Osteoblast (primary cell): ENCODE data around the gene CD80. TPM values are rescaled to one million over a fixed set of nuclear protein-coding genes. Genes with fewer than 3 reads are reported as not detected.

Experiments
- DNase-seq: peaks from one replicate; pipeline ENCODE4 v3.0.0; 2011; ENCODE audit warnings: low spot score, mixed read lengths; ENCODE audit not compliant: insufficient read length; ENCODE audit errors: missing footprints
- H2AFZ ChIP-seq: 2 replicates; pipeline ENCODE4 v1.6.0; 2011; ENCODE audit warnings: mild to moderate bottlenecking, low read length
- H3K27ac ChIP-seq: 2 replicates; pipeline ENCODE4 v1.5.1; 2011; ENCODE audit warnings: mild to moderate bottlenecking, low read depth, low read length, moderate library complexity
- H3K27me3 ChIP-seq: 2 replicates; pipeline ENCODE4 v1.6.0; 2012; ENCODE audit warnings: mild to moderate bottlenecking, control low read depth, inconsistent platforms, low read length, moderate library complexity; ENCODE audit not compliant: insufficient read depth
- H3K36me3 ChIP-seq: 2 replicates; pipeline ENCODE4 v1.5.1; 2011; ENCODE audit warnings: mild to moderate bottlenecking, low read length, control low read depth, moderate library complexity; ENCODE audit not compliant: insufficient read depth
- H3K4me1 ChIP-seq: 2 replicates; pipeline ENCODE4 v1.5.1; 2011; ENCODE audit warnings: mild to moderate bottlenecking, low read length, control low read depth, moderate library complexity; ENCODE audit not compliant: insufficient read depth
- H3K4me2 ChIP-seq: 2 replicates; pipeline ENCODE4 v1.6.0; 2011; ENCODE audit warnings: mild to moderate bottlenecking, low read length; ENCODE audit not compliant: insufficient read depth
- H3K4me3 ChIP-seq: fragments of 200-600 bp; sonication (generic); 3 replicates; pipeline ENCODE4 v1.5.1; 2012; ENCODE audit warnings: mild to moderate bottlenecking, low read length, inconsistent platforms; ENCODE audit not compliant: insufficient read depth
- H3K79me2 ChIP-seq: 2 replicates; pipeline ENCODE4 v1.6.0; 2012; ENCODE audit warnings: mild to moderate bottlenecking, low read length, control low read depth, inconsistent platforms; ENCODE audit not compliant: insufficient read depth
- H3K9me3 ChIP-seq: 2 replicates; pipeline ENCODE4 v1.5.1; 2011; ENCODE audit warnings: low read depth, low read length, control low read depth
- H4K20me1 ChIP-seq: 2 replicates; pipeline ENCODE4 v1.6.0; 2012; ENCODE audit warnings: mild to moderate bottlenecking, low read length, control low read depth; ENCODE audit not compliant: insufficient read depth
- CTCF ChIP-seq: IDR thresholded peaks from 2 replicates; pipeline ENCODE4 v1.5.1; 2011; ENCODE audit warnings: mild to moderate bottlenecking, low read depth, low read length, moderate library complexity; ENCODE audit errors: extremely low read depth
- total RNA-seq: library from RNA; depleted of rRNA; stranded (reverse); fragments of >200 nt; gene quantifications from 2 replicates; pipeline ENCODE4 v1.2.3, GENCODE V29; 2012

The CD80 gene
- total RNA-seq, 1 donor: 2.5 TPM

GRCh38 chr3:119582178-119582577 is 22.8 kb upstream of the CD80 start:
- Histone ChIP-seq H3K4me3 (no peak overlapping the region), H3K36me3 (no peaks in the 10 kb centered on the region), H2AFZ (no peak overlapping the region), H4K20me1 (no peaks in the 10 kb centered on the region), H3K4me1 (peaks cover 22% of the 10 kb centered on the region), H3K4me2 (no peak overlapping the region), H3K79me2 (no peaks in the 10 kb centered on the region), H3K27ac (no peak overlapping the region), H3K27me3 (no peaks in the 10 kb centered on the region), H3K9me3 (no peaks in the 10 kb centered on the region)
- no peak for TF ChIP-seq CTCF
- DNase-seq: no peak

DNA sequence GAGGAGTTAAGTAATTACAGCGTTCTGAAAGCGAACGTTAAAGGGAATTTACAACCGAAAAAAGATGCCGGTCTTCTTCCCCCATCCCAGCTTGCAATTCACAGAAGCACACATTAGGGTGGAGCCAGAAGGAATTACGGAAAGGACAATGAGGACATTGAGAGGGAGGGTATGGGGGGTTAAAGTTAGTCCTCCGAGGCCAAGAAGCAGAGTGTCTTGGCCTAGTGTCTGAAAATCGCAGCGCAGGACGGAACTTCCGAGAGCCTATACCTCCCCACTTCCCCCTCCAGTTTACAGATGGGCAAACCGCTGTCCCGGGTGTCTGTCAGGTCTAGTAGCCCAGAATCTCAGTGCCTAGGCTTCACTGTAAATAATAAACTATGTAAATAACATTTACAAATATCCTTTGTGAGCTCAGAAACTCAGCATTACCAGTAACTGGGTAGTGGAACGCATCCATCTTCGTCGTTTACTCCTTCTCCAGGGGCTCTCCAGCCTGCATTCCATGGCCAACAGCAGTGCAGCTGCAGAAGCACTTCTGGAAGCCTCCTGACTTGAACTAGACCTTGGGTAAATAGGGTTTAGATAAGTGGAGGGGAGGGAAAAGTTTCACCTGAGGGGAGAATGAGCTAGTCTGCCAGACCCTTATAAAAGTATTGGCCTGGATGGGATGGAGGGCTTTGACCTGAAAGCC is 20.8 kb upstream of the CD80 start:
- Histone ChIP-seq H3K9me3 (no peaks in the 10 kb centered on the region), H3K27ac (peak overlapping the region; percentile 79), H2AFZ (peak overlapping the region; percentile 96), H3K4me2 (peak overlapping the region; percentile 84), H3K36me3 (no peaks in the 10 kb centered on the region), H3K4me3 (peak overlapping the region; percentile 79), H3K27me3 (no peaks in the 10 kb centered on the region), H3K4me1 (peaks cover 12% of the 10 kb centered on the region), H4K20me1 (no peaks in the 10 kb centered on the region), H3K79me2 (no peaks in the 10 kb centered on the region)
- peak; percentile 90 for DNase-seq
- no peak for TF ChIP-seq CTCF

GRCh38 chr3:119579366-119580066 is 20.1 kb upstream of the CD80 start, which contains the start of gene ADPRH:
Gene ADPRH (plus strand): TSS chr3:119579492. CDS start chr3:119582170, 2,678 bp downstream.
- H3K79me2 ChIP-seq: no peaks in the 10 kb centered on the region
- H3K27ac ChIP-seq: peak within 1 kb of the TSS; percentile 79
- no peaks in the 10 kb centered on the region for H3K27me3 ChIP-seq
- H3K4me3 ChIP-seq: peak within 1 kb of the TSS; percentile 79
- H3K4me2 ChIP-seq: peak within 1 kb of the TSS; percentile 84
- no peaks in the 10 kb centered on the region for H3K36me3 ChIP-seq
- TF ChIP-seq CTCF: no peak
- peak within 1 kb of the TSS; percentile 96 for H2AFZ ChIP-seq
- H4K20me1 ChIP-seq: no peaks in the 10 kb centered on the region
- DNase-seq: peak; percentile 96
- no peaks in the 10 kb centered on the region for H3K9me3 ChIP-seq
- H3K4me1 ChIP-seq: peaks cover 12% of the 10 kb centered on the region

DNA sequence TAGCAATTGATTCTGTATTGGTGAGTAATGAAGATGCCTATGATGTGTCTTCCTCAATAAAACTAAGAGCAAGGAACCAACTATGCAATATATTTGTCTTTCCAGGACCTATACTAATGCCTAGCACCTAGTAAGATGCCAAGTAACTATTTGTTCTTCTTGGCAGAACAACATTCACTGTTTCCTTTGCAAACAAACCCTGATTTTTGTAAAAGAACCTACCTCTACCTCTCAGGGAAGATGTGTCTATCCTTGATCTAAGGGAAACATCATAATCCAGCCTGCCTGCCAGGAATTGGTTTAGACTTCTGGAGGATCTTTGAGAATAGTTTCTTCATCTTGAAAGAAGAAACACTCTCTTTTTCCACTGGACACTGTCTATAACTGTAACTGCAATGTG is 16.1 kb upstream of the CD80 start:
- Histone ChIP-seq H3K79me2 (no peaks in the 10 kb centered on the region), H3K36me3 (no peaks in the 10 kb centered on the region), H3K27ac (no peak overlapping the region), H2AFZ (no peak overlapping the region), H3K4me1 (peaks cover 11% of the 10 kb centered on the region), H3K27me3 (no peaks in the 10 kb centered on the region), H3K4me3 (no peak overlapping the region), H4K20me1 (no peaks in the 10 kb centered on the region), H3K9me3 (no peaks in the 10 kb centered on the region), H3K4me2 (no peak overlapping the region)
- no peak for DNase-seq
- TF ChIP-seq CTCF: no peak
